Endothelial cell (in vitro differentiated cells): ENCODE results near the gene EXOSC3. TPM values are rescaled to one million over a fixed set of nuclear protein-coding genes. Genes with fewer than 3 reads are reported as not detected.
"Not testable (repeated sequence)": the region's sequence is repeated elsewhere in the genome, so short reads cannot be mapped to it uniquely, and the experiment has no call there.

Experiments used
- DNase-seq: peaks from one replicate; pipeline ENCODE4 v3.0.0; 2021; ENCODE audit warnings: low spot score
- H3K27ac Mint-ChIP-seq: one replicate; pipeline ENCODE4 v1.8.0; 2021; ENCODE audit warnings: mixed read lengths, inconsistent platforms; ENCODE audit not compliant: unreplicated experiment
- H3K27me3 Mint-ChIP-seq: one replicate; pipeline ENCODE4 v1.8.0; 2021; ENCODE audit warnings: mild to moderate bottlenecking, moderate library complexity, mixed read lengths, inconsistent platforms; ENCODE audit not compliant: unreplicated experiment
- H3K36me3 Mint-ChIP-seq: one replicate; pipeline ENCODE4 v1.8.0; 2021; ENCODE audit warnings: mild to moderate bottlenecking, low read depth, mixed read lengths, inconsistent platforms; ENCODE audit not compliant: unreplicated experiment
- H3K4me1 Mint-ChIP-seq: one replicate; pipeline ENCODE4 v1.8.0; 2021; ENCODE audit warnings: mild to moderate bottlenecking, mixed read lengths, inconsistent platforms; ENCODE audit not compliant: unreplicated experiment
- H3K4me3 Mint-ChIP-seq: one replicate; pipeline ENCODE4 v1.8.0; 2021; ENCODE audit warnings: mild to moderate bottlenecking, mixed read lengths, inconsistent platforms; ENCODE audit not compliant: unreplicated experiment
- H3K9me3 Mint-ChIP-seq: one replicate; pipeline ENCODE4 v1.8.0; 2021; ENCODE audit warnings: mixed read lengths, inconsistent platforms; ENCODE audit not compliant: unreplicated experiment
- total RNA-seq: library from RNA; stranded (reverse); fragmentation: NEBNext Ultra II Directional; extraction: Animal tissue kit (Norgen Biotek cat#: 25700); gene quantifications from one replicate; pipeline ENCODE4 v1.2.1, GENCODE V29; 2021; ENCODE audit not compliant: unreplicated experiment
- TF ChIP-seq, protein P1 (sequence below): fragments of 200-600 bp; sonication (generic); IDR thresholded peaks from one replicate; pipeline ENCODE4 v1.5.0; 2021; ENCODE audit warnings: antibody characterized with exemption; ENCODE audit not compliant: unreplicated experiment

Gene EXOSC3
- total RNA-seq, 1 donor from 2014 or later: 30.8 TPM

DNA sequence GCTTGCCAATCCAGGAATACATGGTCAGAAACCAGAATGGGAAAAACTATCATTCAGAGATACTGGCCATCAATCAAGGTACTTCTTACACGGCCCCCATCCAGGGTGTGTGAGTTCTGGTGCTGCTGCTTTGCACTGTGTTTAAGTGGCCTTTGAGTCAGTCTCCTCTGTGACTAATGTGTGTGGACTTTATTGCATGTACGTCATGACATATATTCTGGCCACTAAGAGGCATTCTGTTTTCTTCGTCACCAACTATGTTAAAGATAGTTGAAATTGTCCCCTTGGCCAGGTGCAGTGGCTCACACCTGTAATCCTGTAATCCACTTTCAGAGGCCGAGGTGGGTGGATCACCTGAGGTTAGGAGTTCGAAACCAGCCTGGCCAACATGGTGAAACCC is 8.5 kb downstream of the EXOSC3 start:
- Mint-ChIP-seq H3K9me3 (no peaks in the 10 kb centered on the region), H3K4me1 (no peaks in the 10 kb centered on the region), H3K27ac (no peak overlapping the region), H3K27me3 (no peaks in the 10 kb centered on the region), H3K36me3 (peaks cover 11% of the 10 kb centered on the region), H3K4me3 (no peak overlapping the region)
- no peak for DNase-seq
- TF ChIP-seq, protein P1, sequence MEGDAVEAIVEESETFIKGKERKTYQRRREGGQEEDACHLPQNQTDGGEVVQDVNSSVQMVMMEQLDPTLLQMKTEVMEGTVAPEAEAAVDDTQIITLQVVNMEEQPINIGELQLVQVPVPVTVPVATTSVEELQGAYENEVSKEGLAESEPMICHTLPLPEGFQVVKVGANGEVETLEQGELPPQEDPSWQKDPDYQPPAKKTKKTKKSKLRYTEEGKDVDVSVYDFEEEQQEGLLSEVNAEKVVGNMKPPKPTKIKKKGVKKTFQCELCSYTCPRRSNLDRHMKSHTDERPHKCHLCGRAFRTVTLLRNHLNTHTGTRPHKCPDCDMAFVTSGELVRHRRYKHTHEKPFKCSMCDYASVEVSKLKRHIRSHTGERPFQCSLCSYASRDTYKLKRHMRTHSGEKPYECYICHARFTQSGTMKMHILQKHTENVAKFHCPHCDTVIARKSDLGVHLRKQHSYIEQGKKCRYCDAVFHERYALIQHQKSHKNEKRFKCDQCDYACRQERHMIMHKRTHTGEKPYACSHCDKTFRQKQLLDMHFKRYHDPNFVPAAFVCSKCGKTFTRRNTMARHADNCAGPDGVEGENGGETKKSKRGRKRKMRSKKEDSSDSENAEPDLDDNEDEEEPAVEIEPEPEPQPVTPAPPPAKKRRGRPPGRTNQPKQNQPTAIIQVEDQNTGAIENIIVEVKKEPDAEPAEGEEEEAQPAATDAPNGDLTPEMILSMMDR: no peak

DNA sequence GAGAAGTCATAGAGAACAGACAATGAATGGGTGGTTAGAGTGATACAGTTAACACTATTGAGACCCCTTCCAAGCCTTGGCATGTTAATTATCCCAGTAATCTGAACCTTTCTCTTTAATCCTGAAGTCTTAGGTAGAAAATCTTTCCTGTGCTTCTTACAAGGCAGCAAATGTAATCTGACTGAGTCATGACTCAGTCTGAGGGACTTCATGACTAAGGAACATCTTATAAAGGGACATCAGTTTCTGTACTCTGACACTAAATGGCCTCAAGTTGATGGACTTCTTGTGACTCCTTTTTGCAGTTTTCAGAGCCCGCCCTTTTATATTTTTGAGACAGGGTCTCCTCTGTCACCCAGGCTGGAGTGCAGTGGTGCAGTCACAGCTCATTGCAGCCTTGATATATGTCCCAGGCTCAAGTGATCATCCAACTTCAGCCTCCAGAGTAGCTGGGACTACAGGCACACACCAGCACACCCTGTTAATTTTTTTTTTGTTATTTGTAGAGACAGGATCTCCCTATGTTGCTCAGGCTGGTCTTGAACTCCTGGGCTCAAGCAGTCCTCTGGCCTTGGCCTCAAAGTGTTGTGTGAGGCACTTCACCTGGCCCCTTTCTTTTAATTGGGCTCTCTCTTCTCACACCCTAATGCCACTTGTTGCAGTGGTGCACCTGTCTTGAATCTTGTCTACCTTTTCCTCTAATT is 9.5 kb downstream of the EXOSC3 start:
- no peaks in the 10 kb centered on the region for H3K9me3 Mint-ChIP-seq
- TF ChIP-seq, protein P1: no peak
- H3K4me1 Mint-ChIP-seq: no peaks in the 10 kb centered on the region
- H3K36me3 Mint-ChIP-seq: peaks cover 7% of the 10 kb centered on the region
- H3K27ac Mint-ChIP-seq: no peak overlapping the region
- DNase-seq: no peak
- H3K27me3 Mint-ChIP-seq: no peaks in the 10 kb centered on the region
- no peak overlapping the region for H3K4me3 Mint-ChIP-seq

DNA sequence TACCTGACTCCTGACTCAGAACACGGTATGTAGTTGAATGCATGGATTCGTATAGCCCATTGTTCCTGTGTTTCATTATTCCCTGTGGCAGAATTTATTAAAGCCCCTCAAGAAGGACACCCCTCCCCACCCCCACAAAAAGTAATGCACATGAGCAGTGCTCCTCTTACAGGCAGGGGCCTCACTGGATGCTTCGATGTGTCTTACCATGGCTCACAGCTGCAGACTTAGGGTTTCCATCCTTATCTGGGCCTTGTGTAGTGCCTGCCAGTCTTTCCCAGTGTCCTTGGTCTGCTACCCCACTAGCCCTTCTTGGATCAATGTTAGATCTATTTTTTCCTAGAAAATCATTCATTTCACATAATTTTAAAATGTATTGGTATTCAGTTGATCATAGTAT is 14.9 kb downstream of the EXOSC3 start:
- DNase-seq: no peak
- no peak overlapping the region for H3K27ac Mint-ChIP-seq
- no peaks in the 10 kb centered on the region for H3K4me1 Mint-ChIP-seq
- H3K27me3 Mint-ChIP-seq: no peaks in the 10 kb centered on the region
- TF ChIP-seq, protein P1: no peak
- no peak overlapping the region for H3K4me3 Mint-ChIP-seq
- H3K9me3 Mint-ChIP-seq: no peaks in the 10 kb centered on the region
- H3K36me3 Mint-ChIP-seq: peaks cover 2% of the 10 kb centered on the region

DNA sequence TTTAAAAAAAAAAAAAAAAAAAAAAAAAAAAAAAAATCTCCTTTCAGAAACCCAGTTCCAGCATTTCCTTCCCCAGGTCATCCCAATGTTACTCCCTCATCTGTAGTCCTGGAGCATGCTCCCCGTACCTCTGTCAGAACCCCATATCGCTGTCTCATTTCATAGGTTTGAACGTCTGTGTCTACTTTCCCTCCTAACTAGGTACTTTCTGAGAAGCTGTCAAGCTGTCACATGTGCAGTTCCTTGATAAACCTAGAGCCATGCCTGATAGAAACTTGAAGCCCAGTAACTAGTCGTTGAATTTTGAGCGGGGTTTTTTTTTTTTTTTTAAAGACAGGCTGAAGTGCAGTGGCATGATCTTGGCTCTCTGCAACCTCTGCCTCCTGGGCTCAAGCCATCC is 15.6 kb downstream of the EXOSC3 start:
- TF ChIP-seq, protein P1: no peak
- H3K36me3 Mint-ChIP-seq: peaks cover 2% of the 10 kb centered on the region
- H3K27ac Mint-ChIP-seq: no peak overlapping the region
- no peak overlapping the region for H3K4me3 Mint-ChIP-seq
- no peaks in the 10 kb centered on the region for H3K9me3 Mint-ChIP-seq
- no peak for DNase-seq
- no peaks in the 10 kb centered on the region for H3K27me3 Mint-ChIP-seq
- H3K4me1 Mint-ChIP-seq: no peaks in the 10 kb centered on the region

DNA sequence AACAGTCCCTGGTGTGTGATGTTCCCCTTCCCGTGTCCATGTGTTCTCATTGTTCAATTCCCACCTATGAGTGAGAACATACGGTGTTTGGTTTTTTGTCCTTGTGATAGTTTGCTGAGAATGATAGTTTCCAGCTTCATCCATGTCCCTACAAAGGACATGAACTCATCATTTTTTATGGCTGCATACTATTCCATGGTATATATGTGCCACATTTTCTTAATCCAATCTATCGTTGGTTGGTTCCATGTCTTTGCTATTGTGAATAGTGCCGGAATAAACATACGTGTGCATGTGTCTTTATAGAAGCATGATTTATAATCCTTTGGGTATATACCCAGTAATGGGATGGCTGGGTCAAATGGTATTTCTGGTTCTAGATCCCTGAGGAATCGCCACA is 19.6 kb downstream of the EXOSC3 start:
- not testable (repeated sequence) for H3K4me1 Mint-ChIP-seq, H3K27me3 Mint-ChIP-seq, H3K36me3 Mint-ChIP-seq, H3K27ac Mint-ChIP-seq, H3K9me3 Mint-ChIP-seq, DNase-seq
- peak overlapping the region; percentile 21 for H3K4me3 Mint-ChIP-seq
